ENCODE data around the gene SEPTIN1.

Gene SEPTIN1

DNA sequence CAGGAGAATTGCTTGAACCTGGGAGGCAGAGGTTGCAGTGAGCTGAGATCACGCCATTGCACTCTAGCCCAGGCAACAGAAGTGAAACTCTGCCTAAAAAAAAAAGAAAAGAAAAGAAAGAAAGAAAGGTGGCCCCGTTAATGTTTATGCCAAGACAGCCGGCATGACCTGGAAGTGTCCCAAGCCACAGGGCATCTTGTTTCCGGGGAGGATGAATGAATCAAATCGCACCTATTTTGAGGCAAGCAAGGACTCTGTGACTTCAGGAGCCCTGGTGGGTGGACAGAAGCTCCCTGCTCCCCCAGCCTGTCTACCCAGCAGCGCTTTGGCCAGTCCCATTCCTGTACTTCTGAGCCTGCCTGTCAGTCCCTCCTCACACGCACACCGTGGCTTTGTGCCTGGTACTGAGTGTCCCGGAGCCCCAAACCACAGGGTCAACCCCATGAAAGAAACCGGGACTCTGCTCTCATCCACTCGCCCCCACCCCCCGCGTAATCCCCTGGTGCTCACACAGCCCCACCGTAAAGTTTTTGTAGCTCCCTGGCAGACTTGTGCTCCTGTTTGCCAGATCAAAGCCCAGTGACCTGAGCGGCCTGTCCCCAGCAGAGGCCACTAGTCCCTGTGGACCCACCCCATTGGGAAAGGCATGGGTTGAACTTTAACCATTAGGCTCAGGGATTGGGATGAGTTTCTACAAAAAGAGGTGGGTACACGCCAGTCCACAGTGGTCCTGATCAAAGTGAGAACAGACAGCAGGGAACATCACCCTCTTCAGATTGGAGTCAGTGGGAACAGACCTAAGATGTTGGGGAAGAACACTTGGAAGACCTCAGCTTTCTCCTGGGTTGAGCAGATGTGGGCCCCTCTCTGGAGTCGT is 46.5 kb downstream of the SEPTIN1 start:
- TF ChIP-seq CTCF (IDR thresholded peaks at IDR 0.05; ENCODE audit: extremely low read depth, missing control alignments): no peak
- DNase-seq (ENCODE audit: low spot score): no peak

- peak; percentile 73 for DNase-seq (ENCODE audit: low spot score)
These were observed 47.2 kb downstream of the SEPTIN1 start for GRCh38 chr16:30335028-30335597.

DNA sequence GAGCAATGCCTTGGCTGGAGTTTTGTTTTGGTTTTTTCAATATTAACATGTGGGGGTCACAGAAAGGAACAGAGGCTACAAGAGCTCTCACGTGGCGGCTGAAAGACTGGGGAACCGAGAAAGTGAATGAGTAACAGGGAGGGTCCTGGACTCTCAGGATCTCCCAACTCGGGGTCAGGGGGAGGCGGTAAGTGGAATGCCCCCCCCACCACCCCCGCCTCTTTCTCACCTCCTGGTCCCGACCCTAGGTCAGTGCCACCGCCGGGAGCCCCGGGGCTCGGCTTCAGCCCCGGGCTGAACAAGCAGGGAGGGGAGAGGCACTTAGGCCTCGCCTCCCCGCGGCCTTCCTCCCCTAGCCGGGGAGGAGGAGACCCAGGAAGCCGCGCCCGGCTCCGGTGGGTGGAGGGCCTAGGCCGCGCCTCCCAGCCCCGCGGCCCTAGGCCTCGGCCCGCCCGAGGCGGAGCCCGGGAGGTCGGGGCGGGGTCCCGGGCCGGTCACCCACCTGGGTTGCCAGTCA is 47.8 kb downstream of the SEPTIN1 start:
- peak; percentile 63 for DNase-seq (ENCODE audit: low spot score)
